CD14-positive monocyte (primary cell): ENCODE results near the gene PLCH1. TPM values are rescaled to one million over a fixed set of nuclear protein-coding genes. Genes with fewer than 3 reads are reported as not detected.

Source experiments
- DNase-seq, 3 donors: peaks; one replicate each; pipeline ENCODE4 v3.0.0-alpha.2; 2011 to 2022
- H2AFZ ChIP-seq: 2 replicates; pipeline ENCODE4 v1.6.0; 2012; ENCODE audit warnings: mild to moderate bottlenecking, low read depth, low read length, inconsistent platforms; ENCODE audit not compliant: insufficient read depth, poor library complexity, severe bottlenecking
- H3K27ac ChIP-seq, 2 donors: 1 replicate in 1 of 2; 2 replicates in 1 of 2; pipeline ENCODE4 v1.5.1; 2012 to 2013; ENCODE audit warnings: low read length in 2 of 2, control low read depth in 1 of 2, inconsistent platforms in 1 of 2, low read depth in 1 of 2, mild to moderate bottlenecking in 1 of 2
- H3K27me3 ChIP-seq, 2 donors: one replicate each; pipeline versions ENCODE4 v1.6.0 to v1.6.1; 2011 to 2013; ENCODE audit warnings: low read length in 2 of 2; ENCODE audit not compliant: control insufficient read depth in 2 of 2, insufficient read depth in 2 of 2
- H3K36me3 ChIP-seq, 2 donors: replicated peaks in 1 of 2; 1 replicate in 1 of 2; 2 replicates in 1 of 2; pipeline versions ENCODE4 v1.5.1 to v1.6.1; 2012 to 2013; ENCODE audit warnings: low read length in 2 of 2, control low read depth in 1 of 2, inconsistent platforms in 1 of 2, mild to moderate bottlenecking in 1 of 2; ENCODE audit not compliant: insufficient read depth in 2 of 2, control insufficient read depth in 1 of 2
- H3K4me1 ChIP-seq, 2 donors: 1 replicate in 1 of 2; 2 replicates in 1 of 2; pipeline versions ENCODE4 v1.5.1 to v1.6.1; 2012 to 2013; ENCODE audit warnings: low read length in 2 of 2, control low read depth in 1 of 2, inconsistent platforms in 1 of 2, mild to moderate bottlenecking in 1 of 2, moderate library complexity in 1 of 2; ENCODE audit not compliant: insufficient read depth in 2 of 2, control insufficient read depth in 1 of 2
- H3K4me2 ChIP-seq: replicated peaks from 2 replicates; pipeline ENCODE3; 2012; ENCODE audit warnings: low read length, moderate library complexity, mild to moderate bottlenecking; ENCODE audit not compliant: poor library complexity, severe bottlenecking; ENCODE audit errors: extremely low read depth
- H3K4me3 ChIP-seq, 3 experiments: fragments of 200-600 bp in 1 of 3; sonication (generic) in 1 of 3; replicated peaks in 1 of 3; 1 replicate in 2 of 3; 2 replicates in 1 of 3; pipeline ENCODE4 v1.5.1; 2011 to 2013; ENCODE audit warnings: low read length in 3 of 3, mild to moderate bottlenecking in 3 of 3, control low read depth in 2 of 3, low read depth in 2 of 3, inconsistent platforms in 1 of 3, moderate library complexity in 1 of 3
- H3K79me2 ChIP-seq: 2 replicates; pipeline ENCODE4 v1.6.0; 2012; ENCODE audit warnings: mild to moderate bottlenecking, control low read depth, inconsistent platforms, low read length, moderate library complexity; ENCODE audit not compliant: insufficient read depth
- H3K9ac ChIP-seq: 2 replicates; pipeline ENCODE4 v1.6.0; 2017; ENCODE audit warnings: low read length, mild to moderate bottlenecking; ENCODE audit not compliant: insufficient read depth, poor library complexity, severe bottlenecking
- H3K9me3 ChIP-seq, 2 donors: replicated peaks in 1 of 2; 1 replicate in 1 of 2; 2 replicates in 1 of 2; pipeline versions ENCODE4 v1.5.1 to v1.6.1; 2012 to 2013; ENCODE audit warnings: low read length in 2 of 2, control low read depth in 1 of 2; ENCODE audit not compliant: control insufficient read depth in 1 of 2, insufficient read depth in 1 of 2
- H4K20me1 ChIP-seq: 2 replicates; pipeline ENCODE4 v1.6.0; 2012; ENCODE audit warnings: mild to moderate bottlenecking, low read length, control low read depth, moderate library complexity; ENCODE audit not compliant: insufficient read depth
- H3K27ac Mint-ChIP-seq, 7 donors: one replicate each; pipeline ENCODE4 v1.8.0; 2020; ENCODE audit warnings: mild to moderate bottlenecking in 7 of 7, mixed read lengths in 7 of 7, moderate library complexity in 6 of 7, inconsistent platforms in 2 of 7
- H3K27me3 Mint-ChIP-seq, 3 donors: one replicate each; pipeline ENCODE4 v1.8.0; 2021 to 2022; ENCODE audit warnings: low read depth in 3 of 3, mild to moderate bottlenecking in 3 of 3, mixed read lengths in 3 of 3, moderate library complexity in 3 of 3, inconsistent platforms in 1 of 3
- H3K36me3 Mint-ChIP-seq, 2 donors: one replicate each; pipeline ENCODE4 v1.8.0; 2020; ENCODE audit warnings: mixed read lengths in 2 of 2, inconsistent platforms in 1 of 2, mild to moderate bottlenecking in 1 of 2
- H3K4me1 Mint-ChIP-seq: one replicate; pipeline ENCODE4 v1.8.0; 2020; ENCODE audit warnings: mild to moderate bottlenecking, mixed read lengths
- H3K4me3 Mint-ChIP-seq, 2 donors: one replicate each; pipeline ENCODE4 v1.8.0; 2020; ENCODE audit warnings: mild to moderate bottlenecking in 2 of 2, mixed read lengths in 2 of 2, moderate library complexity in 1 of 2
- H3K9me3 Mint-ChIP-seq, 7 donors: one replicate each; pipeline ENCODE4 v1.8.0; 2020 to 2022; ENCODE audit warnings: mixed read lengths in 7 of 7, mild to moderate bottlenecking in 6 of 7, moderate library complexity in 6 of 7, inconsistent platforms in 2 of 7
- CTCF ChIP-seq: fragments of 200-600 bp; IDR thresholded peaks from one replicate; pipeline ENCODE4 v1.8.0; 2022; ENCODE audit warnings: antibody characterized with exemption, mild to moderate bottlenecking
- WGBS: methylation state at CpG from one replicate; pipeline ENCODE4 v1.1.5; 2013; ENCODE audit warnings: missing lambda C conversion rate; ENCODE audit not compliant: insufficient coverage; 5-methylcytosine and 5-hydroxymethylcytosine counted together
- intact Hi-C, 2 donors: fragments of 100-400 bp; cut with micrococcal nuclease; formaldehyde crosslinking; loops; one replicate each; pipeline versions ENCODE4 v1.15.0 to v1.15.1; 2023
- polyA plus RNA-seq, 3 donors: library from polyadenylated mRNA; depleted of rRNA in 1 of 3; unstranded in 2 of 3; stranded (reverse) in 1 of 3; fragments of 300-500 nt in 2 of 3; fragments of >200 nt in 1 of 3; fragmentation: Illumina TruSeq in 2 of 3; gene quantifications; 1 replicate in 2 of 3; 2 replicates in 1 of 3; pipeline ENCODE4 v1.2.3, GENCODE V29; 2012 to 2021

Gene PLCH1
- polyA plus RNA-seq, 3 donors = not detected

DNA sequence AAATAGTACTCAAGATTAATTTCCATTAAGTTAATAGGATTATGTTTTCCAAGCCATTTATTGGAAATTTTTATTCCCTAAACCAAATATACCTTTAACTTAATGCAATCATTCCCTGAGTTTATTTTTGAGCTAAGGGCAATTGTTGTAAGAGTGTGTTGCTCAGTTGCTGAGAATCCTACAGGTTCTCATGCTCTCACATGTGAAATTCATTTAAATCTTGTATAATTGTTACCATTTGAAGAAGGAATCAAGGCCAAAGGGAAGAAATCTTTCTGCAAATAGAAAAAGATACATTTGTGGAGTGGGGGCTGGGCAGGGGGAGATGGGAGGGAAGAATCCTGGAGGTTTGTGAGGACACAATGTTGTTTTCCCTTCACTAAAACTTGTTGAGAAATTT, 248.7 kb downstream of the PLCH1 start:
- no peaks in the 10 kb centered on the region for H3K36me3 ChIP-seq
- TF ChIP-seq CTCF = no peak
- H3K9me3 ChIP-seq = no peaks in the 10 kb centered on the region
- Mint-ChIP-seq H3K9me3 (no peaks in the 10 kb centered on the region), H3K4me3 (no peak overlapping the region), H3K27me3 (peaks cover 0 to 3% (median 0%) of the 10 kb centered on the region in 3 donors), H3K4me1 (peaks cover 6% of the 10 kb centered on the region), H3K27ac (no peak overlapping the region), H3K36me3 (no peaks in the 10 kb centered on the region)
- no peaks in the 10 kb centered on the region for H3K4me1 ChIP-seq
- intact Hi-C loops = no loop called here
- H4K20me1 ChIP-seq = no peaks in the 10 kb centered on the region
- no peaks in the 10 kb centered on the region for H3K79me2 ChIP-seq
- no peak overlapping the region for H3K4me2 ChIP-seq
- no peak for DNase-seq
- no peak overlapping the region for H3K4me3 ChIP-seq
- H2AFZ ChIP-seq = no peak overlapping the region
- H3K27ac ChIP-seq = no peak overlapping the region
- H3K9ac ChIP-seq = no peak overlapping the region
- no peaks in the 10 kb centered on the region for H3K27me3 ChIP-seq

DNA sequence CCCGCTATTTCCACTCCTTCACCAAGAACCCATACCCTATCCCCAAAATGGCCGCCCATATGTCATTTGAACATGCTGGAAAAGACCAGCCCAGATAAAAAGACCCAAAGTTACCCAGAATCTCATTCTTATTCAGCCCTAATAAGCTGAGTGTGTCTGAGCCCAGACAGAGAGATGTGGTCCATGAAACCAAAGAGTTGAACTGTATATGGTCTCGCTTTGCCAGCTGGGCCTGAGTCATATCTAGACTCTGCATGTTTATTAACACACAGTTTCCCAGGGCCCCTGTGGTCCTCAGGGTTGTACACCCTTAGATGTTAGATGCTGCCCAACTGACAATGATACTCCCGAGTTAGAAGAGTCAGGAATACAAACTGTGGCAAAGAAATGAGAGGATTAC, 249.5 kb downstream of the PLCH1 start:
- Mint-ChIP-seq H3K4me3 (no peak overlapping the region), H3K27ac (no peak overlapping the region), H3K9me3 (no peaks in the 10 kb centered on the region), H3K36me3 (no peaks in the 10 kb centered on the region), H3K27me3 (peaks cover 0 to 3% (median 0%) of the 10 kb centered on the region in 3 donors), H3K4me1 (peaks cover 6% of the 10 kb centered on the region)
- intact Hi-C loops = no loop called here
- Histone ChIP-seq H3K4me2 (no peak overlapping the region), H3K27me3 (no peaks in the 10 kb centered on the region), H3K4me3 (no peak overlapping the region), H3K79me2 (no peaks in the 10 kb centered on the region), H4K20me1 (no peaks in the 10 kb centered on the region), H3K36me3 (no peaks in the 10 kb centered on the region), H2AFZ (no peak overlapping the region), H3K4me1 (no peaks in the 10 kb centered on the region), H3K27ac (no peak overlapping the region), H3K9ac (no peak overlapping the region), H3K9me3 (no peaks in the 10 kb centered on the region)
- no peak for DNase-seq
- 80% methylated on average over 1 of the region's 4 CpGs for WGBS
- TF ChIP-seq CTCF = no peak
